CD4-positive, alpha-beta memory T cell (primary cell): ENCODE results near the gene NCKAP5. TPM values are rescaled to one million over a fixed set of nuclear protein-coding genes. Genes with fewer than 3 reads are reported as not detected.

ENCODE experiments used
- CTCF ChIA-PET: fragments of 350-600 bp; sonication (Branson Sonifier 250); formaldehyde crosslinking; loops from one replicate; lab custom pipeline; 2021; ENCODE audit warnings: inconsistent platforms; ENCODE audit not compliant: partially characterized antibody; lab: Charles Lee
- POLR2A ChIA-PET: fragments of 350-600 bp; sonication (Branson Sonifier 250); formaldehyde crosslinking; loops from one replicate; lab custom pipeline; 2021; ENCODE audit not compliant: partially characterized antibody; lab: Charles Lee
- DNase-seq, 5 donors: peaks; one replicate each; pipeline versions ENCODE4 v3.0.0 to v3.0.0-alpha.2; 2020 to 2022; ENCODE audit warnings: mixed read lengths in 1 of 5
- H3K27ac ChIP-seq: one replicate; pipeline ENCODE4 v1.7.0; 2013; ENCODE audit warnings: low read depth, low read length
- H3K27me3 ChIP-seq: 2 replicates; pipeline ENCODE4 v1.7.0; 2013; ENCODE audit warnings: mild to moderate bottlenecking, low read length, moderate library complexity; ENCODE audit not compliant: insufficient read depth
- H3K36me3 ChIP-seq: 2 replicates; pipeline ENCODE4 v1.7.0; 2013; ENCODE audit warnings: mild to moderate bottlenecking, low read length, moderate library complexity; ENCODE audit not compliant: insufficient read depth
- H3K4me1 ChIP-seq: 2 replicates; pipeline ENCODE4 v1.7.0; 2013; ENCODE audit warnings: mild to moderate bottlenecking, low read length, moderate library complexity; ENCODE audit not compliant: insufficient read depth
- H3K4me3 ChIP-seq, 2 donors: one replicate each; pipeline ENCODE4 v1.7.0; 2013; ENCODE audit warnings: low read length in 2 of 2, mild to moderate bottlenecking in 1 of 2
- H3K9me3 ChIP-seq, 2 donors: one replicate each; pipeline ENCODE4 v1.7.0; 2013; ENCODE audit warnings: low read length in 2 of 2, control low read depth in 1 of 2; ENCODE audit not compliant: control insufficient read depth in 1 of 2
- H3K27ac Mint-ChIP-seq, 7 donors: one replicate each; pipeline ENCODE4 v1.8.0; 2020 to 2021; ENCODE audit warnings: mixed read lengths in 7 of 7, mild to moderate bottlenecking in 6 of 7, inconsistent platforms in 3 of 7, moderate library complexity in 3 of 7
- H3K27me3 Mint-ChIP-seq, 2 donors: one replicate each; pipeline ENCODE4 v1.8.0; 2020 to 2021; ENCODE audit warnings: mixed read lengths in 2 of 2
- H3K36me3 Mint-ChIP-seq, 2 donors: one replicate each; pipeline ENCODE4 v1.8.0; 2020 to 2021; ENCODE audit warnings: mixed read lengths in 2 of 2, inconsistent platforms in 1 of 2, mild to moderate bottlenecking in 1 of 2
- H3K4me1 Mint-ChIP-seq, 4 donors: one replicate each; pipeline ENCODE4 v1.8.0; 2020 to 2021; ENCODE audit warnings: mixed read lengths in 4 of 4, mild to moderate bottlenecking in 1 of 4
- H3K4me3 Mint-ChIP-seq, 8 donors: one replicate each; pipeline ENCODE4 v1.8.0; 2020 to 2021; ENCODE audit warnings: mixed read lengths in 8 of 8, mild to moderate bottlenecking in 7 of 8, moderate library complexity in 6 of 8, inconsistent platforms in 3 of 8
- H3K9me3 Mint-ChIP-seq, 8 donors: one replicate each; pipeline ENCODE4 v1.8.0; 2020 to 2021; ENCODE audit warnings: mixed read lengths in 8 of 8, mild to moderate bottlenecking in 5 of 8, inconsistent platforms in 3 of 8, moderate library complexity in 1 of 8
- intact Hi-C: fragments of 100-400 bp; cut with micrococcal nuclease; formaldehyde crosslinking; loops from one replicate; pipeline ENCODE4 v1.15.1; 2023
- polyA plus RNA-seq, 2 donors: library from polyadenylated mRNA; unstranded; fragments of 300-500 nt; fragmentation: Illumina TruSeq; gene quantifications; one replicate each; pipeline ENCODE4 v1.2.3, GENCODE V29; 2021
- total RNA-seq, 2 experiments: library from RNA; stranded (reverse); gene quantifications; one replicate each; pipeline ENCODE4 v1.2.3, GENCODE V29; 2021

The NCKAP5 gene
- total and polyA plus RNA-seq, 4 experiments from 2014 or later: not detected

DNA sequence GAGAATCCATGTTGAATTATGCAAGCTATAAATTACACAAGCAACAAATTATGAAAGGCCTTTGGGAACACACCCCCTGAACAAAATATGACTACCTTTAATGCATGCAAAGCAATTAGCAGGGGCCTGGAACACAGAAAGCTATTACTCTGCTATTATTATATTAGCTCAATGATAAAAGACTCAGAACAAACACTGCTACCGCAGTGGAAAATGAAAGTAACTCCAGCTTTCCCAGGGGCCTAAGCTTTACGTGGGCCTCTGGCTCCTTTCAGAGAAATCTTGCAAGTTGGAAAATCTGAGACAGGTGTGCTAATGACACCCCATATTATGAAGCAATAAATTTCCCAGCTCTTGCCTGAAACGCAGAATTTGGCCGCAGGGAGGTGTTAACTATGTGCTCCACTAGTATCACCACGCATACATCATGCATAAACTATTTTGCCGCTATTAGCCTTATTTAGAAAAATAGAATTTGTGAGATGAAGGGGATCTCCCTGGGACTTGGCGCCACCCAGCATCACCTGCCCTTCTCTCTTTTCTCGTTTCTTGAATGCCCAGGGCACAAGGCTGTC, 576.7 kb downstream of the NCKAP5 start:
- POLR2A ChIA-PET: no interaction called here
- Histone ChIP-seq H3K4me1 (no peaks in the 10 kb centered on the region), H3K9me3 (no peaks in the 10 kb centered on the region), H3K36me3 (no peaks in the 10 kb centered on the region), H3K27ac (no peak overlapping the region), H3K27me3 (no peaks in the 10 kb centered on the region), H3K4me3 (no peak overlapping the region)
- CTCF ChIA-PET: no interaction called here
- no peak overlapping the region for H3K27ac Mint-ChIP-seq
- intact Hi-C loops: no loop called here
- no peaks in the 10 kb centered on the region for H3K36me3 Mint-ChIP-seq
- DNase-seq: no peak
- no peak overlapping the region for H3K4me3 Mint-ChIP-seq
- no peaks in the 10 kb centered on the region for H3K4me1 Mint-ChIP-seq
- H3K9me3 Mint-ChIP-seq: peaks cover 0 to 4% (median 2%) of the 10 kb centered on the region in 8 donors
- no peaks in the 10 kb centered on the region for H3K27me3 Mint-ChIP-seq

DNA sequence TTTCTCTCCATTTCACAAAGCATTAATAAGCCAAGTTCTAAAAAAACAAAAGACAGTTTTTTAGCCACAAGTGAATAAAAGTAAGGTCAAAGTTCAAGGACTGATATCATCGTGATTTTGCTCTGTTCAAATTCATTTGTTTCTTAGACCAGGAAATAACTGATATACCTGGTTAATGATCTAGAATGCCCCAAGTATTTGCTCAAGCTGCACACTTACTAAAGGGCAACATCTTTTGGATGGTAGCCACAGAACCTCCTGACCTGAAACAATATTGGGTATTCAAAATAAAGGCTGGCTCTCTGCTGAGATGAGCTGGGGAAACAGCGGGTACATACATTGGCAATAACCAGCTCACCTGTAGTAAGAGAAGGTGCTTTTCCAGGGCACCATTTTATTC, 583.5 kb downstream of the NCKAP5 start:
- ChIA-PET CTCF (no interaction called here), POLR2A (no interaction called here)
- Histone ChIP-seq H3K4me3 (no peak overlapping the region), H3K4me1 (no peaks in the 10 kb centered on the region), H3K36me3 (no peaks in the 10 kb centered on the region), H3K27me3 (no peaks in the 10 kb centered on the region), H3K9me3 (no peaks in the 10 kb centered on the region), H3K27ac (no peak overlapping the region)
- Mint-ChIP-seq H3K4me3 (no peak overlapping the region), H3K4me1 (no peaks in the 10 kb centered on the region), H3K27ac (no peak overlapping the region), H3K9me3 (peaks cover 0 to 8% (median 0%) of the 10 kb centered on the region in 8 donors), H3K27me3 (no peaks in the 10 kb centered on the region), H3K36me3 (no peaks in the 10 kb centered on the region)
- intact Hi-C loops: no loop called here
- no peak for DNase-seq

DNA sequence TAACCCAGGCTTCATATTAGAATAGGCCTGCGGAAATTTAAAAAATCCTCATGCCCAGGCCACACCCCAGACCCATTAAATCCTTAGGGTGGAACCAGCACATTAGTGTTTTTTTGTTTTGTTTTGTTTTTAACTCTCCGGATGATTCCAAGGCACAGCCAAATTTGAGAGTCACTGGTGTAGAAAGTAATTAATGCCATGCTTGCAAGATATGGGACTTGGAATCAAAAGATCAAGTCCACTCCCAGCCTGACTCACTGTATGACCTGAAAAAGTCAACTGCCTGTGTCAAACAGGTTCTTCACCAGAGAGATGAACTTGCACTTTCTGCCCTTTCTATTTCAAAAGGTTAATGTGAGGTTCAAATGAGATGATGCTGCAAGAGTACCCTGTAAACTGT, 588.0 kb downstream of the NCKAP5 start:
- Mint-ChIP-seq H3K4me1 (no peaks in the 10 kb centered on the region), H3K4me3 (no peak overlapping the region), H3K27me3 (no peaks in the 10 kb centered on the region), H3K27ac (no peak overlapping the region), H3K9me3 (peaks cover 0 to 8% (median 4%) of the 10 kb centered on the region in 8 donors), H3K36me3 (no peaks in the 10 kb centered on the region)
- intact Hi-C loops: no loop called here
- H3K36me3 ChIP-seq: no peaks in the 10 kb centered on the region
- ChIA-PET POLR2A (no interaction called here), CTCF (no interaction called here)
- H3K4me3 ChIP-seq: no peak overlapping the region
- H3K27ac ChIP-seq: no peak overlapping the region
- H3K27me3 ChIP-seq: no peaks in the 10 kb centered on the region
- no peaks in the 10 kb centered on the region for H3K9me3 ChIP-seq
- no peak for DNase-seq
- no peaks in the 10 kb centered on the region for H3K4me1 ChIP-seq

DNA sequence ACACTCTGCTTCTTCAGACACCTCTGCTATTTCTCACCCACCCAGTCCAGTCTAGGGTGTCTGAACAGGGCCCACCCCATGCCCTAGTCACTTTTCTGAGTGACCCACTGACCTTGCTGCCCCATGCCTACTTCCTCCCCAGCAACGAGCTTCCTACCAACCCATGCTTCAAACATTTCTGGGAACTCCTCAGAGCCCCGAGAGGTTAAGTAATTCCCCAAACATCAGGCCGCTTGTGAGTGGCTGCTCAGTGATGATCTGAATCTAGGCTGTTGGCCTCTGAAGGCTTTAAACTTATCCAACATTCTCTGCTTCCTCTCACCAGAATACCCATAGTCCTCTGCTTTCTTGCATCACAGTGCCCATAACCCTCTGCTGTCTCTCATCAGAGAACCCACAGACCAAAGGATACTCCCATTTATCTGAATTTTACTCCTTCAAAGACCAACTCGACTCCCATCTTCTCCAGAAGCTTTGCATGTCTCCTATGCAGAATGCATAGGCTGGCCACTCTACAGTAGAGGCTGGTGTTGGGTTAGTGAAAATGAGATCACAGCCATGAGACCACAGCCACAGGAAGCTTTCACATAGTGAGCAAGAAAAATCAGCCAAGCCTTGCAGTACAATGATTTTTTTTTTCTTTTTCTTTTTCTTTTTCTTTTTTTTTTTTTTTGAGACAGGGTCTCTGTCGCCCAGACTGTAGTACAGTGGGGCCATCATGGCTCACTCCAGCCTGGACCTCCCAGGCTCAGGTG, 588.7 kb downstream of the NCKAP5 start:
- Mint-ChIP-seq H3K27me3 (no peaks in the 10 kb centered on the region), H3K4me1 (no peaks in the 10 kb centered on the region), H3K9me3 (peaks cover 0 to 6% (median 4%) of the 10 kb centered on the region in 8 donors), H3K27ac (no peak overlapping the region), H3K4me3 (no peak overlapping the region), H3K36me3 (no peaks in the 10 kb centered on the region)
- intact Hi-C loops: no loop called here
- H3K27me3 ChIP-seq: no peaks in the 10 kb centered on the region
- H3K4me3 ChIP-seq: no peak overlapping the region
- no peak for DNase-seq
- no peak overlapping the region for H3K27ac ChIP-seq
- no peaks in the 10 kb centered on the region for H3K36me3 ChIP-seq
- no peaks in the 10 kb centered on the region for H3K9me3 ChIP-seq
- H3K4me1 ChIP-seq: no peaks in the 10 kb centered on the region
- POLR2A ChIA-PET: no interaction called here
- CTCF ChIA-PET: no interaction called here

DNA sequence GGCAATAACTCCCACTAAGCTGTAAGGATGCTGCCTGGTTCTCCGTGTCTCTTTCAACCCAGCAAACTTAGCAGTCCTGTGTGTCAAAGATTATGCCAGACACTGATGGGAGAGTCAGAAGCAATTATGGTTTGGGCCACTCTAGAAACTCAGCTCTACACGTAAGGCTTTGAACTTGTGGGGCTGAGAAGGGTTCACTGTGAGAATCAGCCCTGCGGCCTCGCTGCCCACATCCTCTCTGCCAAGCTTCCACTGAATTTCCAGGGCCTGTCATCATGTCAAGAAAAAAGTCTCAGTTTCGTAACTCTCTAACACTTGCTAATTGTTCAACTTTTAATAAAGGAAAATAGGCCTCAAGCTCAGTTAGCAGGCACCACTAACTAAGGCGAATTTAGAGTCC, 589.4 kb downstream of the NCKAP5 start:
- Mint-ChIP-seq H3K4me3 (no peak overlapping the region), H3K9me3 (peaks cover 0 to 6% (median 4%) of the 10 kb centered on the region in 8 donors), H3K36me3 (no peaks in the 10 kb centered on the region), H3K27me3 (no peaks in the 10 kb centered on the region), H3K4me1 (no peaks in the 10 kb centered on the region), H3K27ac (no peak overlapping the region)
- H3K27me3 ChIP-seq: no peaks in the 10 kb centered on the region
- H3K27ac ChIP-seq: no peak overlapping the region
- intact Hi-C loops: no loop called here
- no peaks in the 10 kb centered on the region for H3K9me3 ChIP-seq
- no peak for DNase-seq
- H3K36me3 ChIP-seq: no peaks in the 10 kb centered on the region
- ChIA-PET CTCF (no interaction called here), POLR2A (no interaction called here)
- H3K4me1 ChIP-seq: no peaks in the 10 kb centered on the region
- no peak overlapping the region for H3K4me3 ChIP-seq

DNA sequence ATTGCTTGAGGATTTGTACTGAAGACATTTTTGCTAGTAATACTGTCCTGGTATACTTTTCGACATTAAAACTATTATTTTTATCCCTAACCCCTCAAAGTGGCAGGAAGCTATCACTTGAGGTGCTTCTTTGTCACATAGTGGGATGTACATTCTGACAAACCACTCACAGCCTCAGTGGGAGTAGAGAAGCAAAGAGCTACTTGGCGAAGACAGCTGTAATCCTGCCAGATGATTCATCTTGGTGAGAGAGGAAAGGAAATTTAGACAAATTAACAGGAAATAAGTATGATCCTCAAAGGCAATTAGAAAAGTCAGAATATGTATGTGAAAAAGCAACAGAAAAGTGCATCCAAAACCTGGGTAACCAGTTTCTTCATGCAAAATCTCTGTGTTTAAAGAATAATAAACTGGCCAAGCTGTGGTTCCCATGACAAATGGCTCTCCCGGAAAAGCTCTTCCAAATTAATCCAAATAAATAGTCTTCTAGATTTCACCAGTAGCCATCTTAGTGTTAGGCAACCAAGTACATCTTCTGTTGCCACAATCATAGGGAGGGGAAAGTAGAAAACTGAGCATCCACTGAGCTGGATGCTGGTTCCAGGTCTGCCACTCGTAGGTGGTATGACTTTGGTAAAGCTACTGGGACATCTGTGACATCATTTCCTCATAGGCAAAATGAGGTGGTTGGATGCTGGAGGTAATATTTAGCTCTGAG, 590.3 kb downstream of the NCKAP5 start:
- Mint-ChIP-seq H3K27me3 (no peaks in the 10 kb centered on the region), H3K4me3 (no peak overlapping the region)
- DNase-seq: no peak

More for the DNA sequence above, 590.3 kb downstream of the NCKAP5 start:
- Mint-ChIP-seq H3K36me3 (no peaks in the 10 kb centered on the region), H3K9me3 (peaks cover 0 to 9% (median 4%) of the 10 kb centered on the region in 8 donors), H3K27ac (no peak overlapping the region), H3K4me1 (no peaks in the 10 kb centered on the region)
- intact Hi-C loops: no loop called here
- Histone ChIP-seq H3K36me3 (no peaks in the 10 kb centered on the region), H3K4me3 (no peak overlapping the region), H3K4me1 (no peaks in the 10 kb centered on the region), H3K9me3 (no peaks in the 10 kb centered on the region), H3K27ac (no peak overlapping the region), H3K27me3 (no peaks in the 10 kb centered on the region)
- ChIA-PET CTCF (no interaction called here), POLR2A (no interaction called here)
